HG03439 (cell line): ENCODE data around the gene NDUFAF2.
"Not testable (repeated sequence)": the region's sequence is repeated elsewhere in the genome, so short reads cannot be mapped to it uniquely, and the experiment has no call there.

Experiments
- ATAC-seq: cut with Tn5 transposase; IDR thresholded peaks from one replicate; pipeline ENCODE4 v1.9.1; 2021; ENCODE audit warnings: mild to moderate bottlenecking, moderate library complexity; ENCODE audit not compliant: unreplicated experiment

The NDUFAF2 gene

GRCh38 chr5:61047346-61047745, 102.3 kb downstream of the NDUFAF2 start:
- ATAC-seq = no peak

- no peak for ATAC-seq
These were observed 103.5 kb downstream of the NDUFAF2 start for GRCh38 chr5:61048534-61048933.

DNA sequence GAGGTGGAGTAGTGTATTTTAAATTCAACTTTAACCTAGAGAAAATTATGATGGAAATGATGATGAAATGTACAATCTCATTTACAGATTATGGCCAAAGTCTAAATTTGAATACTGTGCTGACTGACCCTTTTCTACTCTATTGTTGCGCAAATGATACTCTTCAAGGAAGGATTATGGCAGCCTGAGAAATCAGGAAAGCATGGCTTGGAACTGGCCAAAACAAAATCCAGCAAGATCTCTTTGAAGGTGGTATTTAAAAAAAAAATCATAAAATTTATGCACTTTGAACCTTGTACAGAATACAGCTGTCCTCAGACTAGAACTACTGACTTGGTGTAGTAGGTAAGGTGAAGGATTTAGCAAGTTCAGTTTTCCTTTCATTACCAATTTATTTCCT, 105.3 kb downstream of the NDUFAF2 start:
- no peak for ATAC-seq

- no peak for ATAC-seq
These were observed 106.3 kb downstream of the NDUFAF2 start for GRCh38 chr5:61051267-61051666.

DNA sequence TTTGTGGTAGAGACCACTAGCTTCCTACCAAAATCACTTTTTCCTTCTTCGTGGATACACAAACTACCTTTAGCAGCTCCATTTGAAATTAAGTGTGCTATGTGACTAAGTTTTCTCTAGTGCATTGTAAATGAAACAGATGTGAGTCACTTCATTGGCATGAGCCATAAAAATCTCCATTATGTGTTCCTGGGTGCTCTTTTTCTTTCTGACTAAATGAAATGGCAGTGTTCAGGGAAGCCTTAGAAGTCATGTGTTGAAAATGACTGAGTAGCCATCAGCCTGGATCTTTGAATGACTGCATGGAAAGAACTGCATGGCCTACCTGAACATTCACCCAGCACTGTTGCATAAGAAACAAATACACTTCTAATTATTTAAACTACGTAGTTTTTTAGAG, 107.9 kb downstream of the NDUFAF2 start:
- no peak for ATAC-seq

DNA sequence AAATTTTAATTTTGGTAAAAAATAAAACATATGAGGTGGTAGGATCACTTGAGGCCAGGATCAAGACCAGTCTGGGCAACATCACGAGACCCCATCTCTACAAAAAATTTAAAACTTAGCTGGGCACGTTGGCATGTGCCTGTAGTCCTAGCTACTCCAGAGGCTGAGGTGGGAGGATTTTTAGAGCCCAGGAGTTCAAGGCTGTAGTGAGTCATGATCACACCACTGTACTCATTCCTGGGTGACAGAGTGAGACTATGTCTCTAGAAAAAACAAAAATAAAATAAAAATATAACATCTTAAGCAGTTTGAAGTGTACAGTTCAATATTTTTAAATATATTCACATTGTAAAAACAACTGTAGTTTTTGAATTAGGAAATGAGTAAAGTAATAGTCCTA, 108.9 kb downstream of the NDUFAF2 start:
- ATAC-seq = no peak

- ATAC-seq = no peak
These were observed 110.5 kb downstream of the NDUFAF2 start for GRCh38 chr5:61055434-61056006.

DNA sequence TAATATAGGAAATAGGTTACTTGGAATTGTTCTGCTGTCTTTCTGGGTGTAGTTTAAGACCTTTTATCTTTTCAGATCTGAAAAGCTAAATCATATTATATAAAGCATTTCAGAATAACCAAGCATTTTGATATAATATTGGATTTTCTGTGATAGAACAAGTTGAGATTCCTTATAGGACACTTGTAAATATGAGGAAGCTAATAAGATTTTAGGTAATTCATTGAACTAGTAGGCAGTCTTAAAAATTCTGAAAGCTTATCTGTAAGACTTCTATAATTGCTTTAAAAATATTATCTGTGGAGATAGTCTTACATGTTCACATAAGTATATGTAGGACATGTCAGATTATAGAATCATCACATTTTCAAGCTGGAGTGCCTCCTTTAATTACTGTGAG, 114.5 kb downstream of the NDUFAF2 start:
- no peak for ATAC-seq

- no peak for ATAC-seq
These were observed 124.1 kb downstream of the NDUFAF2 start for GRCh38 chr5:61069150-61069549.

DNA sequence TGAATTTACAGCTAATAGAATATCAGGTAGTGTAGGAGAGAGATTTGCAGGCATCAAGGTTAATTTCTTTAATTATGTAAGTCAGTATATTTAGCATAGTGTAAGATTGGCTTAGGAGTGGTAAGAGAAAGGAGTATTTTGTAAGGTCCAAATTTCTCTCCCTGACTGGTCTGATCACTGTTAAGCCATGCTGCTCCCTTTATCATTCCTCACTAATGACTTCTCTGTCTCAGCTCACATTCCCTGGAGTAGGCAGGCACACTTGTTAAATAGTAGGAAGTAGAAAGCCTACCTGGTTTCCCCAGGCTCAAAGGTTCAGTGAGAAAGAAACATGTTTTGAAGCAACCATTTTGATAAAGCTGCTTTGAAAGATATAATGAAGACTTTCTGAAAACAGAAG, 126.5 kb downstream of the NDUFAF2 start:
- ATAC-seq = no peak

DNA sequence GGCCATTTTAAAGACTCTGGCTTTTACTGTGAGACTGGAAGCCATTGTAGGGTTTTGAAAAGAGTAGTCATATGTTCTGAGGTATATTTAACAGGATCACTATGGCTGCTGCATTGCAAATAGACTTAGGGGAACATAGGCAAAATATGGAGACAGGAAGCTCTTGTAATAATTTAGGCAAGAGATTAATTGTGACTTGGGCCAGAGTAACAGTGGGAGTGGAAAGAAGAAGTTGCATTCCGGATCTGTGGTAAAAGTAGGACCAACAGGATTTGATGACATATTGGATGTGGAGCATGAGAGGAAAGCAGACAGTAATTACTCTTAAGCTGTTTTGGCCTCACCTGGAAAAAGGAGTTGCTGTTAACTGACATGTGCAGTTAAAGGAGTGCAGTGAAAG, 131.6 kb downstream of the NDUFAF2 start:
- ATAC-seq = no peak

GRCh38 chr5:61081741-61082140, 136.7 kb downstream of the NDUFAF2 start:
- no peak for ATAC-seq

DNA sequence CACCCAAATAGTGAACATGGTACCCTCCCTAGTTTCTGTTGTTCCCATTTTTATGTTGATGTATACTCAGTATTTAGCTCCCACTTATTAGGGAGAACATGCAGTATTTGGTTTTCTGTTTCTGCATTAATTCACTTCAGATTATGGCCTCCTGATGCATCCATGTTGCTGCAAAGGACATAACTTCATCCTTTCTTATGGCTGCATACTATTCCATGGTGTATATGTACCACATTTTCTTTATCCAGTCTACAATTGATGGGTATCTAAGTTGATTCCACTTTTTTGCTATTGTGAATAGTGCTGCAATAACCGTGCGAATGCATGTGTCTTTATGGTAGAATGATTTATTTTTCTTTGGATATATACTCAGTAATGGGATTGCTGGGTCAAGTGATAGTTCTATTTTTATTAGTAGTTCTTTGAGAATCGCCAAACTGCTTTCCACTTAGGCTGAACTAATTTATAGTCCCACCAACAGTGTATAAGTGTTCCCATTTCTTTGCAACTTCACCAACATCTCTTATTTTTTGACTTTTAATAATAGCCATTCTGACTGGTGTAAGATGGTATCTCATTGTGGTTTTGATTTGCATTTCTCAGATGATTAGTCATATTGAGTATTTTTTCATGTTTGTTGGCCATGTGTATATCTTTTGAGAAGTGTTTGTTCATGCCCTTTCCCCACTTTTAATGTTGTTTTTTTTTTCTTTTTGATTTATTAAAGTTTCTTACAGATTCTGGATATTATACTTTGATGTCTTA, 137.7 kb downstream of the NDUFAF2 start:
- no peak for ATAC-seq

DNA sequence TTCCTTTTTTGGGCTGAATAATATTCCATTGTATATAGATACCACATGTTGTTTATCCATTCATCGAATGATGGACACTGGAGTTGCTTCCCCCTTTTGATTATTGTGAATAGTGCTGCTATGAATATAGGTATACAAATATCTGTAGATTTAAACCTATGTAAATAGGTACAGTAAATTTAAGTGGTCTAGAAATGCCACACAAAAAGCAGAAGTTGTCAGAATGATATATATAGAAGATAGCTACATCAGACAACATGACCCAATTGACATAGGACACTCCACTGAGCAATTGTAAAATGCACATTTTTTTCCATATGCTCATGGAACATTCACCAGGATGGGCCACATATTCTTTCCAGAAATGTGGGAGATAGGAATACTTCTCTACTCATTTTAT, 139.7 kb downstream of the NDUFAF2 start:
- no peak for ATAC-seq

DNA sequence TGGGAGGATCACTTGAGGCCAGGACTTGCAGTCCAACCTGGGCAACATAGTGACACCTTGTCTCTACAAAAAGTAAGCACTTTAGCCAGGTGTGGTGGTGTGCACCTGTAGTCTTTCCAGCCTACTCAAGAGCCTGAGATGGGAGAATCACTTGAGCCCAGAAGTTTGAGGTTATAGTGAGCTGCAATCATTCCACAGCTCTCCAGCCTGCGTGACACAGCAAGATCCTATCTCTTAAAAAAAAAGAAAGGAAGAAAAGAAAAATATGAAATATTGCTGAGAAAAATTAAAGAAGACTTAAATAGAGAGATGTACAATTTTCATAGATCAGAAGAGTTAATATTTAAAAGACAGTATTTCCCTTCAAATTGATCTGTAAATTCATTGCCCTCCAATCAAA, 140.9 kb downstream of the NDUFAF2 start:
- ATAC-seq = no peak

DNA sequence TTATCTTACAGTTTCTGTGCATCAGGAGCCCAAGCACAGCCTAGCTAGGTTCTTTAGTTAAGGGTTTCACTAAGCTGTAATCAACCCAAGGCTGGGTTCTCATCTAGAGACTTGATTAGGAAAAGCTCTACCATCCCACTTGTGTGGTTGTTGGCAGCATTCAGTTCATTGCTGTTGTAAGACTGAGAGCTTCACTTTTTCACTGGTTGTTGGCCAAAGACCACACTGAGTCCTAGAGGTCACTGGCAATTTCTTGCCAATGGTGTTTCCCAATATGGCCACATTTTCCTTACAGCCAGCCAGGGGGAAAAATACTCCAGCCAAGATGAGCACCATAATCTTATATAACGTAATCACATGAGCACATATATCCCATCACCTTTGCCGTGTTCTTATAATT, 142.9 kb downstream of the NDUFAF2 start:
- ATAC-seq = no peak

- ATAC-seq = no peak
These were observed 144.3 kb downstream of the NDUFAF2 start for GRCh38 chr5:61089351-61089750.

- ATAC-seq = not testable (repeated sequence)
These were observed 148.2 kb downstream of the NDUFAF2 start for GRCh38 chr5:61093046-61093771.

DNA sequence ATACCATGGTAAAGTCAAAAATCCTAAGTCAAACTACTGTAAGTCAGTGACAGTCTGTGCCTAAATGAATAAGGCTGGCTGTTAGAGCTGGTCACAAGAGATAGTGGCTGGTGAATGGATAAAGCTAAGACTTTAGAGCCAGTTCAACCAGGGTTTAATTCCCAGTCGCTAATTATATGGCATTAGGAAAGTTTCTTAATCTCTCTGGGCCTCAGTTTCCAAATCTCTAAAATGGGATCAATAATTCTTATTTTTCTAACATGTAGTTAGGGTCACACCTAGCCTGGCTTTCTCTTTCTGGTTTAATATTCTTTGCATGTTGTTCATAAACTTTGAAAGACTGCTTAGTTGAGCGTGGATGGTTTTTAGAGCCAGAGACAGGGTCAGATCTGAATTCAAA, 152.5 kb downstream of the NDUFAF2 start:
- no peak for ATAC-seq

GRCh38 chr5:61098251-61098995, 153.4 kb downstream of the NDUFAF2 start:
- no peak for ATAC-seq

DNA sequence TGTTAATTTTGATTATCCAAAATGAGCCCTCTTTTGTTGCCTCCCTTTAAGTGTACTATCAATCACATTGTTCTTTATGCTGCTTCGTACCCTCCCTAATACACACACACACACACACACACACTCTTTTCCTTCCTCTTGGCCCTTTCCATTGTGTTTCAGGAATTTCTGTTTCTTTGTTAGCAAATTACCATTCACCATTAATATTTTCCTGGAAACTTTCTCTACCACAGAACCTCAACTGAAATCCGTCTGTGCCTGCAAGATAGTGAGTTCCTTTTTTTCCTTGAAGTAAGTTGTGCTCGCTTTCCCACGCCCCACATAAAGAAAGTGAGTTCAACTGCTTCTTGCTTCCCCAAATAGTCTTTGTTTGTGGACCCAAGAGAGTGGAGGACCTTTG, 155.4 kb downstream of the NDUFAF2 start:
- ATAC-seq = no peak
